GM15510 (cell line): Measurements from ENCODE around the gene KIF1A.

Experiments
- POLR2A ChIP-seq: IDR thresholded peaks from 3 replicates; pipeline ENCODE4 v1.6.1; 2011; ENCODE audit warnings: borderline replicate concordance; ENCODE audit not compliant: insufficient read length; ENCODE audit errors: extremely low read depth

Gene KIF1A

DNA sequence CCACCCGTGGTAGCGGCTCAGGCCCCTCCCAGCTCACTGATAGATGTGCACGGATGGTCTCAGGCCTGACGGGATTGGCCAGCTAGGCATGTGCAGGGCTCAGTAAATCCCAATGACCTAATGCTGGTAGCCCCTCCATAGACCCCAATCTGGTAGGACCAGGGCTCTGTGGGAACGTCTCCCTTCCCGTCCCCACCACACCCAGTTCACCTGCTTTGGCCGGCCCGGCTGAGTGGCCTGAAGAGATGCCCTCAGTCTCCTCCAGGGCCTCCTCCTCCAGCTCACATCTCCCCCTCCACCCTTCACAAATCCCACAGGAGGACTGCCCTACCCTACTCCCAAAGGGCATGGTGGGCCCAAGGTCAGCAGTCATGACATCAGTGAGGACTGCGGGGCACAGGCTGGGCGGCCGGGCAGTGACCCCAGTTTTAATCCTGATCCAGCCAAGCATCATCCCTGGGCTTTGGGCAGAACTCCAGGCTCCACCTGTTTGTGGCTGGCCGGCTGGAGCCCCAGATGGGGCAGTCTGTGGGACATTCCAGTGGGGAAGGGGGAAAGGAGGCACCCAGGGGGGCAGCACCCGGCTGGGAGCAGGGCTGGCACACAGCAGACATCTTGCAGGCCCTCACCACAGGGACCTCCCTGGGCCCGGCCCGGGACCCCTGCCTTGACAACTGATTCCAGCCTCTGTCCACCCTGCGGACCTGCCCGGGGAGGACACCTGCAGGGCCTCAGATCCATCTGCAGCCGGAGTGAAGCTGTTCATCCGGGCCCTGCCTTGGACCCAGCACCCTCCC lies 2.3 kb downstream of the KIF1A start:
- TF ChIP-seq POLR2A: no peak

DNA sequence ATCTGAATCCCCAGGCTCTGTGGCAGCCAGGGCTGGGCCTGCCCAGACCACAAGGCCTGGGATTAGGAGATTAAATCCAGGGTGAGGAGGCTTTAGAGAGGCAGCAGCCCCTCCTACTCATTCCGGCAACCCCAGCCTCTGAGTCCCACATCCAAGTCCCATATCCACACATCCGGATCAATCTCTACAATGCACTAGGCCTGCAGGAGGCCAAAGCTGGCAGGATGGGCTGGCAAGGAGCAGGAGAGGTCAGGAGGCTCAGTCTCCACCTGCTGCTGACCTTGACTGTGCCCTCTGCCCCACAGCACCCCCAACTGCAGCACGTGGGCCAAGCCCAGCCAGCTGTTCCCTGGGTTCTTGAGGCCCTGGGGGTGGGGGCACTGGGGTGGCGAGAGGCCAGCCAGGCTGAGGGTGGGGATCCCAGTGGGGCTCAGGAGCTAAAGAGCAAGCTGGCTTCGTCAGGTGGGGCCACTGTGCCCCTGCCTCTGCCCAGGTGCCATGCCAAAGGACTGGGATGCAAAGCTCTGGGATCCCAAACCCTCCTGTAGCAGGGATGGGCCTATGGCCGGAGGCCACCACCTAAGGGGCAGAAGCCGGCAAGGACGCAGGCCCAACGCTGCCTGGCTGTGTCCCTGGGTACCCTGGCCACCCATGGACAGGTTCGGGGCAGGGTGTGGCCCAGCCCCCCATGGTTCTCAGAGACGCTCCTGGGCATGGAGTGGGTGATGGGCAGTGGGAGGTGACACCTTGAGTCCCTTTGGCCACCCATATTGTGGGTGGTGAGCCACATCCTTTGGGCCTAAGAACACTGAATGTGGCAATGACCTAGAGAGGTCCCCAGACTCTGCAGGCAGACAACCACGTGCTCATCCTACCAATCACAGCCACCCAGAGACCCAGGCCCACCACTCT lies 3.2 kb downstream of the KIF1A start:
- no peak for TF ChIP-seq POLR2A

DNA sequence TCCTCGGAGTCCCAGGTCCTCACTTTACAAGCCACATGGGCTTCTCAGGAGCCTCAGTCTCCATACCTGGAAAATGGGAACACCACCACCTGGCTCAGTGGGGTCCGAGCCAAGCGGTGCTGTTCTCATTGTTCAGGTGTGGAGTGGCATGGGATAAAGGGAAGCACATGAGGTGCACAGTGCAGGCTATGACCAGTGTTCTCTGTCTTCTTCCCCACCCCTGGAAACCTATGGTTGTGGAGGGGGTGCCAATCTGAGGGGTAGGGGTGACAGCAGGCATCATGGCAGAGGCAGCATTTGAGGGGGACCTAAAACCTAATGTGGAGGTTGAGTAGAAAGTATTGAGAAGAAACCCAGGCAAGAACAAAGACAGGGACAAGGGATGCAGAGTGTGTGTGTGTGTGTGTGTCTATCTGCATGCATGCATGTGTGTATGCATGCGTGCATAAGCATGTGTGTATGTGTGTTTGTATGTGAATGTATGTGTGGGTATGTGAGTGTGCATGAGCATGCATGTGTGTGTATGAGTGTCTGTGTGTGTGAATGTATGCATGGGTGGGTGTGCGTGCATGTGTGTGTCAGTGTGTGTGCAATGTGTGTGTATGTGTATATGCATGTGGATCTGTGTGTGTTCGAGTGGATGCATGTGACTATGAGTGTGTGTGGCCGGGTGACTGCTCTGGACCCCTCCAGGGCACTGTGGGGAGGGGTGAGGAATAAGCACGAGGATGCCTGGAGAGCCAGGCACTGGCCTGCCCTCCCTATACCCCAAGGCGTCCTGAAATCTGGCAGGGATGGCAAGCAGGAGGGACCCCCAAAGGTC lies 4.0 kb downstream of the KIF1A start:
- TF ChIP-seq POLR2A: no peak

DNA sequence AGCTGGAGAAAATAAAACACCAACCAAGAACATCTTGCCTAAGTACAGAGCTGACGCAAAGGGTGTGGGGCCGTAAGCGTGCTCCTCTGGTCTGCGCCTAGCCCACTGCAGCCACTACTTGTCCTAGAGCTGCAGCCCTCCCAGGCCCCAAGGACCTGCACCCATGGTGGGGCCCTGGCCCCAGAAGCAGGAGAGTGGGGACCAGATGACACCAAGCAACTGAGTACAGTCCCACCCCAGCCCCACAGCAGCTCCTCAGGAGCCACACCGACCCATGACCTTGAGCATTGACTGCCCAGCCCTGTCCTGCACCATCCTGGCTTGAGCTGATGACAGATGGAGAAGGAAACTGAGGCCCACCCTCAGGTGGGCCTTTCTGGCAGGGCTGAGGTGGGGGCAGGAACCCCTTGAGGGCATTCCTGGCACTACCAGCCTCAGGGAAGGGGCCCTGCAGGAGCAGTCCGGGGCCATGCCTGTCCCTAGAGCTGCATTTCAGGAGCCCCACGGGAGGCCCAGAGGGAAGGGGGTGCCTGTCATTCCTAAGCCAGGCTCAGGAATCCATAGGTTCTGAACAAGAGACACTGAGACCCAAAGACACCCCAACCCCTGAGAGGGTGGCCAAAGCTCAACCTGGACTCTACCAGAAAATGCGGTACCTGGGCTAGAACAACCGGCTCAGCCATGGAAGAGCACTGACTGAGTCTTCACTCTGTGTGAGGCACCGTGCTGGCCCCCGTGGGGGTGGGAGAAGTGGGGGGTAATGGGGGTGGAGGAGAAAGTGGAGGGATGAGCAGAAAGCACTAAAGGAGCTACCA lies 4.9 kb downstream of the KIF1A start:
- TF ChIP-seq POLR2A: no peak

DNA sequence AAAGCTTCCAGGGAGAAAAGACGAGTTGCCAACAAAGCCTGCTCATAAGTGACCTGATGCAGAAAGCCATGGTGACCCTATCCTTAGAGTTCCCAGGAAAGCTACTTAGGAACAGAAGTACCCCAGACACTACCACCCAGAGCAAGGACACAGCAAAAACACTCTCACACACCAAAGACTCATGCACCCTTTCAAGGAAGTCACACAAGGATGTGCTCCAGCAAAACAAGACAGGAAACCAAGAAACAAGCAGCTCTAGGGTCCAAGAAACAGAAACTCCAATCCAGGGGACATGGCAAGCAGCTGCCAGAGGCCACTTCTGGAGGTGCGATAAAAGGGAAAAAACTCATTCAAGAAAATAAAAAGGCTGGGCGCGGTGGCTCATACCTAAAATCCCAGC lies 5.7 kb downstream of the KIF1A start:
- TF ChIP-seq POLR2A: no peak

DNA sequence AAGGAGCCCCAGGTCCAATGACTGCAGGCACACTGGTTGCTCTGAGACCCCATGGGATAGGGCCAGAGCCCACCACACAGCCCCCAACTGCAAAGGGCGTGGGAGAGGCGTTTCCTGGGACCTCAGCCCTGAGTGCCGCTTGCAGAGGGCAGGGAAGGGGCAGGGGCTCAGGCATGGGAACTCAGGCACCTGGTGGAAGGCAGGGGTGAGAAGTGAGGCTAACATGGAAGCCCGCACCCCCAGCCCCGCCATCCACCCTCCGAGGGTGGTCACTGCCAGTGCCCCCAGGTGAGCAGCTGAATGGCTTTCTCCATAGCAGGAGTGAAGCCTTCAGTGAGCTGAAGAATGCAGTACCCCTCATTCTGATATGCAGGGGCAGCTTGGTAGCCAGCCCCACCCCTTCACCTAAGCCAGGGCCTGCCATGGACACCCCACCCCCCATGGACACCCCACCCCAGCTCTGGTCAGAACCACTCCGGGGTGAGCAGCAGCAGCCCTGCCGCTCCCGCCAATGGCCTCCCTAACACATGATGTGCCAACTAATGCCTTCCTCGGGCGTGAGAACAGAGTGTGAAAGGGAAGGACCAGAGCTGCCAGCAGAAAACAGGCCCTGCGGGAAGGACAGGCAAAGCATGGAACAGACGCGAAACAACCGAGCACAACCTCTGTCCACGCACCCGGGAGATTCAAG lies 6.6 kb downstream of the KIF1A start:
- TF ChIP-seq POLR2A: no peak

DNA sequence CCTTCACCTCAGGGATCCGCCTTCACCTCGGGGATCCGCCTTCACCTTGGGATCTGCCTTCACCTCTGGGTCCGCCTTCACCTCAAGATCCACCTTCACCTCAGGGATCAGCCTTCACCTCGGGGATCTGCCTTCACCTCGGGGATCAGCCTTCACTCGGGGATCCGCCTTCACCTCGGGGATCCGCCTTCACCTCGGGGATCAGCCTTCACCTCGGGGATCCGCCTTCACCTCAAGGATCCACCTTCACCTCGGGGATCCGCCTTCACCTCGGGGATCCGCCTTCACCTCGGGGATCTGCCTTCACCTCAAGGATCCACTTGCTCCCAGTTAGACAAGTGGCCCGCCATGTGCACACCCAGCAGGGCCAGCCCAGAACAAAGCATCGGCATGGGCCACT lies 7.3 kb downstream of the KIF1A start:
- no peak for TF ChIP-seq POLR2A

DNA sequence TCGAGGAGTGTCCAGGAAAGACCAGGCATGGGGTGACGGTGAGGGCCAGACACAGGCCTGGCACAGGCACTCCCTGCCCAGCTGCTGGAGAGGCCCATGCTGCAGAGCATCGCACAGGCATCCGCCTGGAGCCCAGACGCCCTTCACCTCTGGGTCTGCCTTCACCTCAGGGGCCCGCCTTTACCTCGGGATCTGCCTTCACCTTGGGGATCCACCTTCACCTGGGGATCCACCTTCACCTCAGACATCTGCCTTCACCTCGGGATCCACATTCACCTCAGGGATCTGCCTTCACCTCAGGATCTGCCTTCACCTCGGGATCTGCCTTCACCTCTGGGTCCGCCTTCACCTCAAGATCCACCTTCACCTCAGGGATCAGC lies 7.7 kb downstream of the KIF1A start:
- TF ChIP-seq POLR2A: no peak

DNA sequence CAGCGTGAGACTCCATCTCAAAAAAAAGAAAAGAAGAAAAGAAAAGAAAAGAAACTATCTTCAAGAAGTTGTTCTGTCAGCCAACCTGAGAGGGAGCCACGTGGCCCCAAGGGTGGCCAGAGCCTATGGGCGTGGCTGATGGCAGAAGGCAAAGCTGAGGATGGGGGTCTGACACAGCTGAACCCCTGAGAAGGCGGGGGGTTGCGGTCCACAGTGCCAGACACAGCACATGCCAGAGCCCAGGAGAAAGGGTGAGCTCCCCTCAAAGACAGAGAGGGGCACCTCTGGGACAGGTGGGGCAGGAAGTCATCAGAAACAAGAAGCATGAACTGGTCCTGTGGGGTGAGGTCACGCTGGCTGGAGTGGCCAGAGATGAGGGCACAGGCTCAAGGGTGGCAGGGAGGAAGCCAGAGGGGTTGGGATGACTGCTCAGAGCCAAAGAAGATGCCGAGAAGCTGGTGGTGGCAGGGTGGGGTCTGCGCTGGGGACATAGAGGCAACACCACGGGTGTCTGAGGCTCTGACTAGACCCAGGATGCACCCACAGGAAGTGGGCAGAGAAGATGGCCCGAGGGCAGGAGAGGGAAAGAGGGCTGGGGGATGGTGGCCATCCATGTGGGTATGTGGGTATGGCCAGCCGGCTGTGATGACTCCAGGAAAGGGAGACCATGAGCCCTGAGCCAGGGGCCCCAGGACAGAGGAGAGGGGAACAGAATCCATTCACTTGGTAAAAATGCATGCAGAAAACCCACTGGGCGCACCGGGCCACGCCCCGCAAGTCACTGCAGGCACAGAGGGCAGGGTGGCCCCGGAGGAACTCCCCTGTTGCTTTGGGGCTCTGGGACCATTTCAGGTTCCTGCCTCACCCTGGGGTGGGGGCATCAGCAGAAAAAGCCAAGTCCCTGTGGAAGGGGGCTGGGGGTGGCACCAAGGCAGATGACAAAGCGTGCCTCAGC lies 8.4 kb downstream of the KIF1A start:
- no peak for TF ChIP-seq POLR2A

DNA sequence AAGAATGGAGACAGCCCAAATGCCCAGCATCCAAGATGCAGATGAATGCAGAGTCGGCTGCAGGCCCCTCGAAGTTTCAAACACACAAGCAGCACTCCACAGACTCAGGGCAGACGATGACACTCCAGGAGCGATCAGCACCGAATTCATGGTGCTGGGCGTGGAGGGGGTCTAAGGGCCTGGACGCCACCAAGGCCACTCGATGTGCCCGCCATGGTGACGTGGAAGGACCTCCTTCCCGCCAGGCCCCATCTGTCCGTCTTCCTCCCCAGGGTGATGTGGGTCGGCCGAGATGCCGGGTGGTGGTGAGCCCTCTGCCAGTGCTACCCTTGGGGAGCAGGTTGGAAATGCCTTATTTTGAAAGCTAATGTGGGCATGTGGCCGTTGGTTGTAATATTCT lies 9.4 kb downstream of the KIF1A start:
- TF ChIP-seq POLR2A: no peak

DNA sequence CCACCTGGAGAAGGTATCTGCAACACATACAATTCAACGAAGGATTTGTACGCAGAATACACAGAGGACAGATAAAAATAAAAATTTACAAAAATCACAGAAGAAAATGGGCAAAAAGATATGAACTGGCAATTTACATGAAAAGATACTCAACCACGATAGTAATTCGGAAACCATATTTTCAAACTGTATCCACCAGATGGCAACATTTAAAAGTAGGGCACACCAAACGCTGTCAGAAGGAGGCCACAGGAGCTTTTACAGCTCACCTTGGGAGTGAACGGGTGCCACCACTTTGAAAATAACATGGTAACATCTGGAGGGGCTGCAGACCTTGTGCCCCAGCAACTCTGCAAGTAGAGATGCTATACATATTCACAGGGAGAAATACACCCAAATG lies 9.8 kb downstream of the KIF1A start:
- no peak for TF ChIP-seq POLR2A

DNA sequence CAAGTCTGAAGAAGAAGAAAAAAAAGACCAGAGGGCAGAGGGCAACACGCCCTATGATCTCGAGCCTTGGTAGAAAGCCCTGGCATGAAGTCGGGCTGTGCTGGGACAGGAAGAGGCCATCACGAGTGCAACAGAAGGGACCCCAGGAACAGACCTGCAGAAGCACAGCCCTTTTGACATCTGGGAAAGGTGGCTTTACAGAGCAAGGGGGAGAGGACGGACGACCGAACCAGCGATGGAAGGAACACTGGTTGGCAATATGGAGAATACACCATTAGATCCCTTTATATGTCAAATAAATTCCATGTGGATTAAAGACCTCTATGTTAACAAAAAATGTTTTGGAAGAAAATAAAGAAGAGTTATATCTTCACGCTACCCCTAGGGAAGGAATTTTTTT lies 10.7 kb downstream of the KIF1A start:
- no peak for TF ChIP-seq POLR2A

DNA sequence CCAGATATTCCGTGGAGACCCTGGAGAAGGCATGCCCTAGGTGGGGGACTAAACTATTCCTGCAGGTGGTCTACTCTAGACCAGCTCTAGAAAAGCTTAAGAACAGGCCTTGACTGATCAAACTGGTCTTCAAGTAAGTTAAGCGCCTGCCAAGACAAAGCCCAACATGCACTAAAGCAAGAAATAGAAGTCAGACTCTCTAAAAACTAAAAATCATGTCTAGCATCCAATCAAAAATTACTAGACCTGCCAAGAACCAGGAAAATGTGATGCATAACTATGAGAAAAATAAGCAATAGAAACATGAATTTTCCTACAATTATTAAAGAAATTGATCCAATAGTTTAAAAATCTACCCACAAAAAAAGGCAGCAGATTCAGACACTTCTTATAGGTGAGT lies 13.6 kb downstream of the KIF1A start:
- no peak for TF ChIP-seq POLR2A

DNA sequence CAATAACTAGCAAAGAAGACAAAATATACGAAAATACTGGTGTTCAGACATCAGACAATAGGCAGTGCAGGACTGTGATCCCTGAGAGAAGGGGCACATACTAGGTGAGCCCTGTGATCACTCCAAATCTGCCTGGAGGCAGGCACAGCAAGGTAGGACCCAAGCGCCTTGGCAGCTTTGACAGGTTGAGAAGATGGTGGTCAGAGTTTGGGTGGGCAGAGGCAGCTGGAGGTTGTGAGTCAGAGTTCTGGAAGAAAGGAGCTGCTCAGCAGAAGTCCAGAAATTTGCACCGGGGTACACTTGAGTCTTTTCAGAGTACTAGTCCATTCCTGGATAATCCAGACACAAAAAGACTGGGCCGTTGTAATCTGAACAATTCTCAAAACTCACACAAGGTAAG lies 14.0 kb downstream of the KIF1A start:
- TF ChIP-seq POLR2A: no peak
